NCI-H526 (cell line): ENCODE measurements around the gene CCND2.

ENCODE experiments used
- DNase-seq, 2 experiments: peaks; one replicate each; lab custom pipeline; 2025; lab: John Stamatoyannopoulos, UW

The CCND2 gene

DNA sequence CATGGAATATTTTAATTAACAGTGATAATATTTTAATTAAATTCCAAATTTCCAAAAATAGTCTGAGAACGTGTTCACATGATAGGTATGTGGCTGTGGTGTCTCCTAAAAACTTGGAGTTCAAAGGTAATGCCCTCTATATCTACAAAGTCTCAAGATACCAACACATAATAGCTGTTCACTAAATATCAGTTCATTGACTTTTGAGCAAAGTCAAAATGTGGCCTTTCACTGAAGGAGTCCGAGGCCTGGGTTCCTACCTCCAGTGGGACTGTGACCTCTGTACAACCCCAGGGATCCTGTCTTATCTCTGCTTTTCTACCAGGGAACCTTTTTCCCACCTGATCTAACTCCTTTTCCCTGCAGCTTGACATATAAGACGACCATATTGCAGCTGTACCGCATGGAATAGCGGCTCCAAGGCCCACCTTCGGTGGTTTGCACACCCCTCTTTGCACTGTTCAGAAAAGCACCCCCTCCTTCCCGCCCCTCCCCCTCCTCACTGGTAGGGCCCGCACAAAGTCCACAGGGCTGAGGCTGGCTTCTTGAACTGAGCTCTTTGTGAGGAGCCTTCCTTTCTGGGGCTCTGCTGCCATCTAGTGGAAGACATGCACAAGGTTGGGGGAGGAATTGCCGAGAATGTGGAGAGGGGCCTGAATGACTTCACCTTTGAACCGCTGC is 3.1 kb downstream of the CCND2 start:
- DNase-seq: peak; percentile 28 to 81

DNA sequence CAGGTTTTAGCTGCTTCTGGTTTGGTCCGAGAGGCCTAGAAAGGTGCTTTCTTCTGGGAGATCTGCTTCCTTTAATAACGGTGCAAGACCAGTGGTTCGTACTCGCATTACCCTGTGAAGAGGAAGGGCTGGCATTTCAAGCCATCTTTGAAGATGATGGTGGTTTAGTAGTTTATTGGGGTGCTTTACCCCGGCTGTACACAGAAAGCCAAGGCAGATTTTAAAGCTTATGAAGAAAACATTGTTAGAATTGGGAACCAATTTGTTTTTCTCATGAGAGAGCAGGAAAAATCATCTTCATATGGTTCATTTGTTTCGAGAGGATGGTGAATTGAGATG is 3.6 kb downstream of the CCND2 start:
- DNase-seq: no peak

DNA sequence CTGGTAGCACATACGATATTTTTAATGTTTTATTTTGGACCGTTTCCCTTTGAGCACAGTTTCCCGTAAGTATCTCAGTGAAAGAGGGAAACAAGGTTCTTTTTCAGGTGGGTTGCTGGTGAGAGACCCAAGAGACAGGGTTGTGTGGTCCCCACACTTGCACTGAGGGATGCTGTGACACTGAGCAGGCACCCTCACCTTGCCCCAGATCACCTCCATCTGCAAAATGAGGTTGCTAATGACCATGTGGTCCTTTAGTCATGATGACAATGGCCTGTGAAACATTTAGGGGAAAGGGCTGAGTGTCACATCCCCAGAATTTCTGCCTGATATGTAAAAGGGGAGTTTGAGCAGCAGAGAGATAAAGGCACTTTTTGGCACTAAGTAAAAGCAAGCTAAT is 4.3 kb downstream of the CCND2 start:
- DNase-seq: no peak

DNA sequence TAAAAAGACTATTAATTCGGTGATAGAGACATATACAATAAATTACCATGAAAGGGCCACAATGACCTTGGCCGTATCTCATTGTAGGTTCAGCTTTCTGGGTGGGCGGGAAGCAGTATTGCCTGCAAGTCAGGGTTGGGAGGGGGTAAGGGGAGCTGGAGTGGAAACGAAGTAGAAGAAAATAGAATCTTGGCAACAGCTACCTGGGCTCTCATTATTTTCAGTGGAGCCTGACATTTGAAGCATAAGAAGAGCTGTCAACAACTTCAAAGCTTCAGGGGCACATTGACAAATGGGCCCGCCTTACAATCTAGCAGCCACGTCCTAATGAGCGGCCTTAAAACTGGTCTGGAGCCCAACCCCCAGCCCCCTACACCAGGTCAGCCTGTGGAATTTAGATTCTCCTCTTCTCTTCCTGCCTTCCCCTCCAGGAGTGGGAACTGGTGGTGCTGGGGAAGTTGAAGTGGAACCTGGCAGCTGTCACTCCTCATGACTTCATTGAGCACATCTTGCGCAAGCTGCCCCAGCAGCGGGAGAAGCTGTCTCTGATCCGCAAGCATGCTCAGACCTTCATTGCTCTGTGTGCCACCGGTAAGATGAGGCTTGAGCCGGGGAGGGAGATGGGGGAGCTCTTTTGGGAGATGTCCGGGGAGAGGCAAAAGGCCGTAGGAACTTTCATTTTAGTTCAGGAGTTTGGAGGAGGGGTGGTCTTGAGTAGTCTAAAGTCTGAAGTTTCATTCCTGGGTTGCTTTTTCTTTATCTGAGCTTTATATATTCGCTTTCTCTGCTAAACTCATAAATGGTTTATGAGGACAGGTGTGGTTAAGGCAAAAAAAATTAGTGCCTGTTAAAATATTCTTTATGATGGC is 5.0 kb downstream of the CCND2 start:
- DNase-seq: no peak

DNA sequence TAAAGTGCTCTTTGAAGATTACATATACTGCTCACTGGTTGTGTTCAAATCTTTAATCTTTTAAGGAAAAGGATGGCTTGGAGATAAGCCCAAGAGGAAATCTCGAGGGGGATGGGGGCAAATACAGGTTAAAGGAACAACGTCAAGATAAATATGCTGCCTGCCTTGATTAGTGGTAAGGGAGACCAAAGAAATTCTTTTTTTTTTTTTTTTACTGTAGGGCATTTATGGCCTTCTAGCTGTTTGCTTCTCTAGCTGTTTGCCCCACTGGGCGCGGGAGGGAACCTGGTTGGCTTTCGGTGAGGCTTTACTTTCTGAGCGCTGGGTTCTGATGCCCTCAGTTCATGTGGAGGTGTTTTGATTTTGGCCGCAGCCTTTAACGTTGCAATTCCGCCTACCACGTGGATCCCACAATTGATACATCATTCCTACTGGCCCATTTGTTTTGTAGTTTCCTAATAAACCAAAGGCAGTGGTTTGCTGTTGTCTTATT is 5.7 kb downstream of the CCND2 start:
- no peak for DNase-seq

DNA sequence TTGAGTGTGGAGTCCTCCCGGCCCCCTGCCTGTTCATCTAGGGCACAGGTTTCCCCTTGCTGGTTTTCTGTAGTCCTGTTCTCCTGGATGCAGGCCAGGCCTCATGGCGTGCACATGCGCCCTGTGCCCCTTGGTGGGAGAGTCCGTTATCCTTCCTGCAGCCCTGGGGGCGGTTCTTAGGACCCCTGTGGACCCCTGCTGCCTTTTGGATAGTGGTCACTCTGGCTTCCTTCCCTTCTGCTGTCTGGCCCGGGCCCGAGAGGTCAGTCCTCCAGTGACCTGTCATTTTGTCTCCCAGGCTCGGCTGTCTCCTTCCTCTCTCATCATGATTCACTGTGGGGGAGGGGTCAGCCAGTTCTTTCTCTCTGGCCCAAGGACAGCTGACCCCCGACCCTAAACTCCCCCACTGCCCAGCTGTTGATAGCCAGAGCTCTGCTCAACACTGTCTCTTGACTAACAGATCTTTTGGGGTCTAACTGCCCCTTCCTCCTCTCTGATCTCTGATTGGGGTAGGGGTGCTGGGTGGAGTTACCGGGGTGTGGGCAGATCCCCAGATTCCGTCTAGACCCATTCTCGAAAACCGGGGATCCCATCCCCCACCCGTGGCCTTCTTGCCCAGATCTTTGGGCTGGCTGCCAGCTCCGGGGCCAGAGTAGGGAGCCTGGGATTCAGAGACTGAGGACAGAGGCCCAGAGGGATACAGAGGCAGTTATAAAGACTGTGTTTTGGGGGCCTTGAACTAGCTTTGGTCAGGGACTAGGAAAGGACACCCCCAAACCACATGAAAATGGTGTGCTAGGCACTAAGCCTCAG is 7.0 kb downstream of the CCND2 start:
- DNase-seq: no peak

DNA sequence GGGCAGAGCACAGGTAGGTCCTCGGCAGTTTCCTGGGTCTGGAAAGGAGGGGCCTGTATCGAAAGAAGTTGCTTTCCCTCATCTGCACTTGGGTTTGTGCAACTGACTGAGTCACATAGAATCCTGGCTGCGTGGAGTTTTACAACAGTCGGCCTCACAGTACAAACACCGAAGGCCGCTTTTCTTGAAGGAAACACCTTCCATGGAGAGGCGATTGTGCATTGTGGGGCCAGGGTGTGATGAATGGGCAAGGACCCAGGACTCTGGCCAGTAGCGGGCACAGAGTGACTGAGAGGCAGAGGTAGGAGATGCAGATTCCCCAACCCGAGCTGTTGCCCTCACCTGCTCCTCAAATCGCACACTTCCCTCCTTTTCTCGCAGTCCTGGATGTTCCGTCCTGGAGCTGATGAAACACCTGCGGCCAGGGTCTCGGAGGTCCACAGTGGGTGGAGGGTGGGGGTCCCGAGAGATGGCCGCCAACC is 7.7 kb downstream of the CCND2 start:
- no peak for DNase-seq

DNA sequence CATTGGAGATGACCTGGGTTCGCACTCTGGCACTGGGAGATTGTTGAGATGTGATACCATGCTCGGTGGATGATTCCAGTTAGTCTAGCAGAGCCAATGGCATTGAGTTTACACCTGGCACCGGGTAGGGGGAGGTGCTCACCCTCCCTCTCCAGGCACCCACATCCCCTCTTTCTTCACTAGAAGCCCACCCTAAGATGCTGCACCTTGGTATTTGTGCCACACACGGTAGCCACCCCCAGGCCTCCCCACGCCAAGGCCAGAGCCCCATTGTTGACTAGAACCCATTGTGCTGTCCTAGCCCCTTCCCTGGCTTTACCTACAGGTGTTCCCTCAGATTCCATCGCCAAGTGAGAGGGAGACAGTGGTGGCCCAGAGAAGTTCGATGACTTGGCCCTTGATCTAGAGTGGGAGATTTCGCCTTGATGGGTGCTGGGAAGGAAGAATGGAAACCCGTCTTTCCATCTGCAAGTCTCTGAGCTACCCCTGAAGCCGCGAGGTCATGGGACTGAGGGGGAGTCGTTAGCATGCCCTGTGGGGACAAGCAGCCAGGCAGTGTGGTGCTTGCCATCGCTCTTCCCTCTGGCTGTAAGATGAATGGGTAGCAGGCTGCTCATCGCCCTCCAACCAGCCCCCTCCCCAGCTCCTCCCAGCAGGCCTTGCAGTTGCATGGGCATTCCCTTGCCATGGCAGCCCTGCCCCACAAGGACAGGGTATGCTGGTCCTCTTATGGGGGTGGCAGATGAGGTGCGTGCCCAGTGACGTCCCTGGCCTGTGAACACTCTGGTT is 8.7 kb downstream of the CCND2 start:
- DNase-seq: no peak

DNA sequence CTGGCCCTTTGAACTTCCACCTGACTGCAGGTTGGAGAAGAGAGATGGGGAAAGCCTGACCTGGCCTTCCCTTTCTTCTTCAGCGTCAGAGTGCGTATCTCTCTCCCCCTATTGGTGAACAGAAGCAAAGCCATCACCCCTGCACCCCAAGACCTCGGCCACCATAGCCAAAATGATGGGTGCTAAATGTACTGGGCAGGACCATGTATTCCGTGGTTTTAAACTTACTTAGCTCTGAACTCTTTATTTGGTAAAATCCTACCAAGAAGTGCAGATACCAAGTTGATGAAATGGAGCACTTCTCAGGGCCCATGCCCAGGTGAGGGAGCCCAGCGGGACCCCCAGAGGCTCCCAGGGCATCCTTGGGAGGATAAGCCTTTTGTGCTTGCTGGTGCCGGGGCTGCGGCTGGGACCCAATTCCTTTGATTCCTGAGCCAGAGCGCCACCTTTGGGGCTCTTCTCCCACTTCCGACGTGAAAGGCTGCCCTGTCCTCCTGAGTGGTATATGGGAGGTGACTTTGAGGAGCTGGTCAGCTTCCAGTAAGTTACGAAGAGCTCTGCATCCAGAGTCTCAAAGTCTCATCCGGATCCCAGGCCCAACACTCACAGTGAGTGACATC is 9.4 kb downstream of the CCND2 start:
- DNase-seq: no peak

DNA sequence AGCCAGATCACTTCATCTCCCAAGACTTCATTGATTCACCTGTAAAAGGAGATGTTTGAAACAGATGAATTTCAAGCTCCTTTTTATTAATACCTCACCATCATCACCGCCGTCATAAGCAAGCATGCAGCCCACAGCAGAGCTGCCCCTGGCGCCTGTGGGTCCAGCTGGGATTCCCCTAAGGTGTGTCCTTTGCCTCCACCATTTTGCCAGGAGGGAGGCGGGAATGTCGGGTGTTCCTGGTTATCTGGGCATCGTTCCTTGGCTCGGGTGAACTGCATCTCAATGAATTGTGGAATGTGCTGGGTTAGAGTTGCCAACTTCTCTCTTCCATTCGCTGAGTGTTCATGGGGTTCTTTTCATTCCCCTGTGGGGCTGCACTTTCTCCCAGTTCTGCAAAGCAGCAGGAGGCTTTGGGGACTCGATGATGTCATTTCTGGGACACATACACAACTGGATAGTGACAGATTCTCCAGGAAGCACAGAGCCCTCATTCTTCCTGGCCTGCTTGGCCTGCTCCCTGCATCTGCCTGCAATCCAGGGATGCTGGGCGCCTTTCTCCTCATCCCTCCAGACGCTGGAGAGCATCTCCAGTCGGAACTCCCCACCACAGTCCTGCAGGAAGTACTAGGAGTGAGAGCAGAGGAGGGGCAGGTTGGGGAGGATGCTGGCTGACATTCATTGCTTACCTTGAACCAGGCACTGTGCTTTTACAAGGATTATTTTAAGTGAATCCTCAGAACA is 10.1 kb downstream of the CCND2 start:
- no peak for DNase-seq

DNA sequence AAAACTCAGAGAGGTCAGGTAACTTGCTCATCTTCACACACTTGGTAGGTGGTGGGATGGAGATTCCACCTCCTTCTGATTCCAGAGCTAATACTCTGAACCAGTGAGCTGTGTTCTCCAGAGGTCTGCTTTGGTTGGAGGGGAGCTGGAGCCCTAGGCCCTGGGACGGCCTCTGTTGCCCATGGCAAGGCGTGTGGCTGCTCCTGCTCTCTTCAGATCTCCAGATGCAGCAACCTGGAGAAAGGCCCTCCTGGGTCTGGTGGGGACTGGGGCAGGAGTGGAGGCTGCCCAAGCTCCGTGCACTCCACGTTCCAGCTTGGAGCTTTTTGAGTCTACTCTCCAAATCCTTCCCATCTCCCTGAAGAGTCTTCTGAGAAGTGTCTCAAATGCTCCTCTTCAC is 10.7 kb downstream of the CCND2 start:
- DNase-seq: no peak

DNA sequence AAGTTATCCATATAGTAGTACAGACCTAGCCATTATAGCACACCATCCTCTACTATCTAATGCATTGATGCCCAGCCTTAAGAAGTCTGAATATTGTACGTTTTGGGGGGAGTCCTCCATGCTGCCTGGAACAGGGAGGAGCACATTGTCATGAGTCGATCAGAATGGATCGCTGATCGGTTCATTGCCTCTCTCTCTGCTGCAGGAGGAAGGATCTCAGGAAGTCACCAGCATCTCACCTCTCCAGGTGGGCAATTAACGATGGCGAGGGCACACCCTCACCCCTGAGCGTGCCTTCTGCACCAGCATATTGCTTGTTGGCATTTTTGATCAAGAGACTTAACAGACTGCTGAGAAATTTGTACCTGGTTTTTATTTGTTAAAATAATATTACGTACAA is 11.5 kb downstream of the CCND2 start:
- DNase-seq: no peak

DNA sequence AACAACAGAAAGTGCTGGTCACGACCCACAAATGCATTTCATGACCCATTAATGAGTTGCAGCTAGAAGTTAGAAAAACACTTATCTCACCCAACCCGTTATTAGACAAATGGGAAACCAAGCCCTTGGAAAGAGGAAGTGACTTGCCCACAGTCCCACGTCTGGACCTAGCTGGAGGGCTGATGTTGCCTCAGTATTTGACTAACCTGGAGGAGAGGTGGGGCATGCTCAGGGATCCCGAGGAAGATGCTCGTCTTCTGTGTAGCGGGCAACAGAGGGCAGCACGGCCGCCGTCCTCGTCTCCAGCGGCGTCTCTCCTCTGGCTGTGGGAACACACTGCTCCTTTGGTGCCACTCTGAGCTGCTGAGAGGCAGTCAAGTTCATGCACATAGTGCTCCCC is 12.7 kb downstream of the CCND2 start:
- peak in 1 of 2 experiments; percentile 22 for DNase-seq

DNA sequence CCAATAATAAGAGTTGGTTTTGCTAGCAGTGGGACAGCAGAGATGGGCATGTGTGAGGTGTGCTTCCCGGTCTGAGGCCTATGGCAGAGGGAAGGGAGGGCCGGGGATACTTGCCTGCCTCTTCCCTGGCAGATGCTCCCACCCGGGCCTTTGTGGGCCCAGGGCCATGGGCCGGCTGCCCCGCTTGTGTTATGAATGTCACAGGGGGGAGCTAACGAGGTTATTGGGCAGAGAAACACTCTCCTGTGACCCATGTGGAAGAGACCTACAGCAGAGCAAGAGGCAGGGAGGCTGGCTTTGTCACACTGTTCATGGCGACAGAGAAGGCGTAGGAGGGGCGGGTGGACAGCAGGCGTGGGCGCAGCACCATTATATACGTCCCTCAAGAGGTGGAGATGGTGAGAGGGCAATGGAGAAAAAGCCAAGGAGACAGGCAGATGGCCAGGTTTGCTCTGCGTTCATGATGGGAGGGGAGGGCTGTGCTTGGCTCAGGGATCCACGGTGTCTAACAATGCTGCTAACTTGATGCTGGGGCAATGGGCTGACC is 13.3 kb downstream of the CCND2 start:
- no peak for DNase-seq

DNA sequence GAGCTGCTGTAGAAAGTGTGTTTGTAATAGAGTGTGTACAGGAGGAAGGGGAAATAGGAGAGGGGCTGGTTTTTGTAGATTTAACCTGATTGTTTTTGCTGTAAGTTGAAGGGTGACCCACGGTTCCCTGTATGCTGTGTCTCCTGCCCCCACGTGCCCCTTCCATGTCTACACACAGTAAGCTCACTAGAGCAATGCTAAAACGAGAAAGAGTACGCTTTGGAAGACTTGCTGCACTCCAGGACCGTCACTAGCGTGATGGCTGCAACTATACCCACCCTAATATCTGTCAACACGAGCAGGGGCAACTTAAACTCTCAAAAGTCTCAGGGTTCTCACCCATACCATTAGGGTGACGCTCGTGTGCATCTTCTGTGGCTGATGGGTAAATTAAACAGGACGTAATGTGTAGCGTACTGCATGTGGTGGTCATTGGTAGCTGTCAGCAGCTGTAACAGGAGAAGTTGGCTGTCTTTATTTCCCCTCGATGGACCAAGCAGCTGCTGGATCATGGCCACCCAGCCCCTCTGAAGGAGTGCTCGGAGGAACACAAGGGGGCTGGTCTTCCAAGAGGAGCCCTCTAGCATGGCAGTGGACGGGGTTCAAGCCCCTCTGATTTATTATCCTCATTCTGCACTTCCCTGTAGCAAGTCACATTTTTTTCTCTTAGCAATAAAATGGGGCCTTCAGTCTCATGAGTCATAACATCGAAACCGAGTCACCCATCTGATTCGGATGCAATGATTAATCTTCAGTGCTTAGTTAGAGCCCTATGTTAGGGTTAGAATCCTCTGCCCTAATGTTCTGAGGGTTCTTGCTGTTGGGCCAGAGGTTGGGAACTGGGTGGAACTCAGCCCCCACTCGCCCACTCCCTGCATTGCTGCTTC is 14.0 kb downstream of the CCND2 start:
- no peak for DNase-seq

DNA sequence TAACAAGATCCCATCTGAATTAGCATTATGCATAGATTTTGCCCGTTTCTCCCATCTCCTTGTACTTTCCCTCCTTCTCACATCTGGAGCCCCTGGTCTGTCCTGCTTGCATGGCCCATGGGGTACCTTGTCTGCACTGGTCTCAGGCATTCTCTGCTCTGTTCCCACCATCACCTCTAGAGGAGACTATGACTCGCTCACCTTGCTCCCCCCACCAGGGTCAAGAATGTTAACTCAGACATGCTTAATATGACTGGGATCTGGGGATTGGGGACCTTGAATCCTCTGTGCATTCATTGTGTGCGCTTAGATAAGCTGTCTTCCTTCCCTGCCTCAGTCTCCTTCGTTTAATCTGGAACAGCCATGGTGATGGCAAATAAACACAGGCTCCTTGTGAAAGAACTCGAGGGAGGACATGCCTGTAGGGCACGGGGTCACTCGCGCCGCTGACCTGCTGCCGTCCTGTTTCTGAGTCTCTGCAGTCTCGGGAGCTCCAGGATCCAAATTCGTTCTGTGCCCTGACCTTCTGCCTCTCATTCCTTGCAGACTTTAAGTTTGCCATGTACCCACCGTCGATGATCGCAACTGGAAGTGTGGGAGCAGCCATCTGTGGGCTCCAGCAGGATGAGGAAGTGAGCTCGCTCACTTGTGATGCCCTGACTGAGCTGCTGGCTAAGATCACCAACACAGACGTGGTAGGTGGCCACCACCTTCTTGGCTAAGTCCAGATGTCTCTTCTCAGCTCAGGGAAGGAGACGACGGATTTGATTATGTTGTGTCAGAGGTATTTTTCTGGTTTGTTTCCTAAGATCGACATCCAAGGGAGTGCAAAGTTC is 15.0 kb downstream of the CCND2 start:
- no peak for DNase-seq

DNA sequence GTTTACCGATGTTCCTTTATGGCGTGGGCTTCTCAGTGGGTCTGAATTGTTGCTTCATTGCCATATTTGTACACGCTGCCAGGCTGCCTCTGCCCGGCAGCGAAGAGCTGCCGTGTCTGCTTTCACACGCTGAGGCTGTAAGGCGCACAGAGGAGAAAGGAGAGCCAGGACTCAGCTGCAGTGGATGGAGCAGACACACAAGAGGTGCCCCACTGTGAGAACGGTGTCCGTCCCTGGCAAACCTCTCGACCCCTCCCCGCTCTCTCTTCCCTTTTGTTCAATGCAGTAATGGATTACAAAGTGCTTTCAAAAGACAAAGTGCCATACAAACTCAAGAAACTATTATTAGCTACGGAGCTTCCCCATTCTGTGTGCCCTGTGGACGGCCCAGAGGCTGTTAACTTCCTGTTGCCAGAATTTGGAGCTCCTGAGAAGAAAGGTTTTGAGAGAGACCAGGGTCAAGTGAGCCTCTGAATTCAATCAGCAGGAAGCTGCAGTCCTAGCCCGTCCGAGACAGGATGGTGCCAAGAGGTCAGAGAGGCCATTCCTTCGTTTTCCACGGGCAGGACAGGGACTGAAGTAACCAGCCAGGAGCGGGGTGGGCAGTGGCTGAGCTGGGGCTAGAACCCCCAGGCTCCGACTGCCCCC is 15.8 kb downstream of the CCND2 start:
- DNase-seq: no peak
